Measurements from ENCODE around the gene HOMER2. TPM values are rescaled to one million over a fixed set of nuclear protein-coding genes. Genes with fewer than 3 reads are reported as not detected.
A peak's percentile ranks its signal among the peaks of the same experiment; 100 is the strongest.

HOMER2 gene
- total RNA-seq, 3 donors from 2014 or later: 6.1 to 295 (median 77.7) TPM

DNA sequence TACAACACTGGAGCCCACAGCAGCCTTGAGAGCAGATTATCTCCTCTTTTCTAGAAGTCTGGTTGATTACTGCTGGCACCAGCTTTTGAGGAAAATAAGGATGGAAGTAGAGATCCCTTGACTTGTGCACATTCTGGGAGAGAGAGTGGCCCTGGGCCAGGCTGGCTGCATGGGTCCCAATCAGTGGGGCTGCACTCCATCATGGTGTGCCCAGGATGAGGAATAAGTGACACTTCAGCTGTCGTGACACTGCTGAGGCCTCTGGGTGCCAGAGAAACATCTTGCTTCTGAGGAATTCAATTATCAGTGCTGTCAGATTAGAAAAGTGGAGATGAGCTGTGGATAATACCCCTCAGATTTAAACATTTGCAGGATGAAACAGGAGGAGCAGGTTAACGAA, 42.6 kb upstream of the HOMER2 start:
- intact Hi-C loops (cut with DNase I; ENCODE audit: low total_unique reads): no loop called here
- no peak overlapping the region for H3K4me3 ChIP-seq
- H3K36me3 ChIP-seq: no peaks in the 10 kb centered on the region
- TF ChIP-seq POLR2A (IDR thresholded peaks at IDR 0.05): no peak
- H3K27me3 ChIP-seq: no peaks in the 10 kb centered on the region
- H3K27ac ChIP-seq: no peak overlapping the region
- no peaks in the 10 kb centered on the region for H3K4me1 ChIP-seq
- H3K9me3 ChIP-seq: no peaks in the 10 kb centered on the region
- no peak for DNase-seq (ENCODE audit: low spot score in 2 of 2)

DNA sequence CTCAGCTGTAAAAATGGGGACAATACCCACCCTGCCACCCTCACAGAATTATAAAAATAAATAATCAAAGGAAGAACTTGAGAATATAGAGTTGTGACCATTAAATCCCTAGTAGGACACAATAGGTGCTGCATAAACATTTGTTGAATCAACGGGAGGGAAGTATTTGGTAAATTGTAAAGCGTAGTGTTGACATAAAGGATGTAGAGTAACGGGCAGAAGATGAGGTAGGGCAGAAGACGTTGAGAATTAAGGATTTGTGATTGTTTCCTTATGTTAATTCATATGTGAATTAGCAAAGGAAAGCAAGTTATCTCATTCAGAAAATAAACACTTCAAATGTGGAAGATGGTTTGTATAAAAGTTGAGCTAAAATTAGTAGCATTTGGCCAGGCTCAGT, 40.6 kb upstream of the HOMER2 start:
- intact Hi-C loops (cut with DNase I; ENCODE audit: low total_unique reads): no loop called here
- Histone ChIP-seq H3K27me3 (no peaks in the 10 kb centered on the region), H3K36me3 (no peaks in the 10 kb centered on the region), H3K27ac (no peak overlapping the region), H3K4me1 (no peaks in the 10 kb centered on the region), H3K4me3 (no peak overlapping the region), H3K9me3 (no peaks in the 10 kb centered on the region)
- no peak for TF ChIP-seq POLR2A (IDR thresholded peaks at IDR 0.05)
- TF ChIP-seq, protein P1, sequence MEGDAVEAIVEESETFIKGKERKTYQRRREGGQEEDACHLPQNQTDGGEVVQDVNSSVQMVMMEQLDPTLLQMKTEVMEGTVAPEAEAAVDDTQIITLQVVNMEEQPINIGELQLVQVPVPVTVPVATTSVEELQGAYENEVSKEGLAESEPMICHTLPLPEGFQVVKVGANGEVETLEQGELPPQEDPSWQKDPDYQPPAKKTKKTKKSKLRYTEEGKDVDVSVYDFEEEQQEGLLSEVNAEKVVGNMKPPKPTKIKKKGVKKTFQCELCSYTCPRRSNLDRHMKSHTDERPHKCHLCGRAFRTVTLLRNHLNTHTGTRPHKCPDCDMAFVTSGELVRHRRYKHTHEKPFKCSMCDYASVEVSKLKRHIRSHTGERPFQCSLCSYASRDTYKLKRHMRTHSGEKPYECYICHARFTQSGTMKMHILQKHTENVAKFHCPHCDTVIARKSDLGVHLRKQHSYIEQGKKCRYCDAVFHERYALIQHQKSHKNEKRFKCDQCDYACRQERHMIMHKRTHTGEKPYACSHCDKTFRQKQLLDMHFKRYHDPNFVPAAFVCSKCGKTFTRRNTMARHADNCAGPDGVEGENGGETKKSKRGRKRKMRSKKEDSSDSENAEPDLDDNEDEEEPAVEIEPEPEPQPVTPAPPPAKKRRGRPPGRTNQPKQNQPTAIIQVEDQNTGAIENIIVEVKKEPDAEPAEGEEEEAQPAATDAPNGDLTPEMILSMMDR (IDR thresholded peaks at IDR 0.05): no peak
- TF ChIP-seq POLR2AphosphoS5 (IDR thresholded peaks at IDR 0.05): no peak
- DNase-seq (ENCODE audit: low spot score in 2 of 2): no peak

DNA sequence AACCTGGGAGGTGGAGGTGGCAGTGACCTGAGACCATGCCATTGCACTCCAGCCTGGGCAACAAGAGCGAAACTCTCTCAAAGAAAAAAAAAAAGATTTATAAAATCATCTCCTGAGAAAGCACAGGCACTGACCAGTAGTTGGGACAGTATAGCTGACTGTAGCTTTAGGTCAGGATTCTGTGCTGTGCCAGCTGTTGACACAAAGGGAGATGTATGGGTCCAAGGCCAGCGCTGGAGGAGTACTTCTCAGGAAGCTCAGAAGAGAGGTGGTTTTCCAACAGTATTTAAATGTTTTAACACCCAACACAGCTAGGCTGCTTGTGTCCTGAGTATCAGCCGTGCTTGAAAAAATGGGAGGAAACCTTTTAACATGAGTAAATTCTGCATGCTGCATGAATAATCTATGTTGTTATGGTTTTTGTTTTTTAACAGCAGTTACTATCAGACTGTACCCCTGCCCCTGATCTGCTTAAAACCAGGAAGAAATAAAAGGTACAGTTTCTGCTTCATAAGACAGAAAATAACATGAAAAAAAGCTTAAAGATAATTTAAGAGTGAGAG, 40.0 kb upstream of the HOMER2 start:
- no peak overlapping the region for H3K27ac ChIP-seq
- H3K27me3 ChIP-seq: no peaks in the 10 kb centered on the region
- no peaks in the 10 kb centered on the region for H3K36me3 ChIP-seq
- no peaks in the 10 kb centered on the region for H3K9me3 ChIP-seq
- TF ChIP-seq POLR2AphosphoS5 (IDR thresholded peaks at IDR 0.05) (no peak), POLR2A (IDR thresholded peaks at IDR 0.05) (no peak)
- TF ChIP-seq, protein P1 (IDR thresholded peaks at IDR 0.05): no peak
- no peaks in the 10 kb centered on the region for H3K4me1 ChIP-seq
- intact Hi-C loops (cut with DNase I; ENCODE audit: low total_unique reads): no loop called here
- H3K4me3 ChIP-seq: no peak overlapping the region
- no peak for DNase-seq (ENCODE audit: low spot score in 2 of 2)

DNA sequence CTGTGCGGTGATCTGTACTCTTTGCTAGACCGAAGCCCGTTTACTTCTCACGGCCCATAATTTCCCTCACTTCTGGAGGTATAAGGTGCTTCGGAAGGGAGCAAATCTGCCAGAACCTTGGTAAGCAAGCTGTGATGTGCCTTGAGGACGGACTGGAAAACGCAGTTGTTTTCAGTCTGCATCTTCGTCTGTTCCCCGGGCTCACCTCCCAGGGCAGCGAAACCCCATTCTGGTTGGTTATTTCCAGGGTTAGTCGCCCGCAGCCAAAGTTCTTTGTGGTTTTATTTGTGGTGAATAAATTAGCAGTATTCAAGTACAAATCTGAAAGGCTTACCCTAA, 33.9 kb upstream of the HOMER2 start:
- Histone ChIP-seq H3K36me3 (no peaks in the 10 kb centered on the region), H3K27ac (peak overlapping the region; percentile 77 to 85), H3K4me3 (peak overlapping the region; percentile 64 to 95 (median 80)), H3K4me1 (no peaks in the 10 kb centered on the region), H3K27me3 (no peaks in the 10 kb centered on the region), H3K9me3 (no peaks in the 10 kb centered on the region)
- DNase-seq (ENCODE audit: low spot score in 2 of 2): no peak
- TF ChIP-seq, protein P1 (IDR thresholded peaks at IDR 0.05): no peak
- TF ChIP-seq POLR2A (IDR thresholded peaks at IDR 0.05) (no peak), POLR2AphosphoS5 (IDR thresholded peaks at IDR 0.05) (no peak)
- intact Hi-C loops (cut with DNase I; ENCODE audit: low total_unique reads): no loop called here

DNA sequence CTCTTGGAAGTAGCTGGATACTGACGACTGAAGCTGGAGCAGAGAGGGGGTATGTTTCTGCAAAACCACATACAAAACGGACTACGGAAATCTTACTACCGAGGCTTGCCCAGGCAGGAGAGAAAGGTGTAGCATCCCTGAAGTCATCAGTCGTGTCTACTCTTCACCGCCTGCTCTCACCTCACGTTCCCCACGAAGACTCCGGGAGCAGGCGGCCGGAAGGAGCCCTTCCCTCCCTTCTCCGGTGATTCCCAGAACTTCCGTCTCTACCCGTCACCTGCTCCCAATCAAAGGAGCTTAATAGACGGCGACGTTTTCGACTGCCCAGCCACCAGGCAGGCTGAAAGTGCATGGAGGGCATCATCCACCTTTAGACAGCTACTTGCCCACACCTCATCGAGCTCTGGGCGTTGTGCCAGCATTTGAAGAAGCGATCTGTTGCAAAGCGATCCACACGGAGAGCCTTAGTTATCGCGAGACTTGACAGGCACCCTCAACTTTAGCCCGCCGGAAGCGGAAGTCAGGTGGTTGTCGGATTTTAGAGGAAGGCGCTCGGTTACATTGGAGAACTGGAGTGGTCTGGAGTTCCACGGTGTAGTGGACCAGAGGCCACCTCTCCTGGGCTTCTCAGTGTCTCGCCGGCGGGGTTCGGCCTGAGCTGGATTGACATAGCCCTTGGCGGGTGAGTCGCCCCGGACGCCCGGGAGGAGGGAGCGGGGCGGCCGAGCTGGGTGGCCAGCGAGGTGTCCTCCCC, 33.3 kb upstream of the HOMER2 start, which contains the start of gene RAMAC:
RAMAC (plus strand) TSS at position 523 of the 754 bp plus-strand sequence. CDS start 2,809 bp downstream, outside the sequence.
- H3K36me3 ChIP-seq: no peaks in the 10 kb centered on the region
- TF ChIP-seq, protein P1 (IDR thresholded peaks at IDR 0.05): no peak
- peak; percentile 88 to 94 (median 91) for TF ChIP-seq POLR2AphosphoS5 (IDR thresholded peaks at IDR 0.05)
- peak; percentile 62 for TF ChIP-seq POLR2A (IDR thresholded peaks at IDR 0.05)
- H3K4me1 ChIP-seq: no peaks in the 10 kb centered on the region
- H3K27ac ChIP-seq: peak within 1 kb of the TSS; percentile 77 to 85
- intact Hi-C loops (cut with DNase I; ENCODE audit: low total_unique reads): no loop called here
- no peaks in the 10 kb centered on the region for H3K9me3 ChIP-seq
- H3K4me3 ChIP-seq: peak within 1 kb of the TSS; percentile 64 to 95 (median 80)
- no peaks in the 10 kb centered on the region for H3K27me3 ChIP-seq
- peak; percentile 89 to 91 for DNase-seq (ENCODE audit: low spot score in 2 of 2)
